KMS-11 (cell line): ENCODE results near the gene ZNF483.
"Not testable (repeated sequence)": the region's sequence is repeated elsewhere in the genome, so short reads cannot be mapped to it uniquely, and the experiment has no call there.

Experiments used
- H2AFZ ChIP-seq: fragments of 200-600 bp; sonication (generic); 2 replicates; pipeline ENCODE4 v1.6.1; 2016; ENCODE audit warnings: antibody characterized with exemption, mixed run types, low read depth
- H3K27ac ChIP-seq: fragments of 200-600 bp; sonication (generic); 2 replicates; pipeline ENCODE4 v1.6.1; 2016; ENCODE audit warnings: mild to moderate bottlenecking, mixed run types
- H3K27me3 ChIP-seq: fragments of 200-600 bp; sonication (generic); 2 replicates; pipeline ENCODE4 v1.6.1; 2017; ENCODE audit warnings: mild to moderate bottlenecking, low read depth, mixed run types, moderate library complexity; ENCODE audit not compliant: insufficient read depth
- H3K36me3 ChIP-seq: fragments of 200-600 bp; sonication (generic); 2 replicates; pipeline ENCODE4 v1.6.1; 2017; ENCODE audit warnings: mild to moderate bottlenecking, mixed run types; ENCODE audit not compliant: insufficient read depth
- H3K4me1 ChIP-seq: fragments of 200-600 bp; sonication (generic); 2 replicates; pipeline ENCODE4 v1.6.1; 2016; ENCODE audit warnings: mild to moderate bottlenecking, low read depth, mixed run types; ENCODE audit not compliant: poor library complexity, severe bottlenecking
- H3K4me2 ChIP-seq: fragments of 200-600 bp; sonication (generic); 2 replicates; pipeline ENCODE4 v1.7.0; 2016; ENCODE audit warnings: mild to moderate bottlenecking, mixed run types
- H3K4me3 ChIP-seq: fragments of 200-600 bp; sonication (generic); IDR thresholded peaks from 2 replicates; pipeline ENCODE4 v1.6.1; 2017; ENCODE audit warnings: low read depth, low read length, mixed read lengths; ENCODE audit not compliant: insufficient read depth
- H3K79me2 ChIP-seq: fragments of 200-600 bp; sonication (generic); 2 replicates; pipeline ENCODE4 v1.6.1; 2016; ENCODE audit warnings: low read depth, mixed run types; ENCODE audit not compliant: insufficient read depth
- H3K9ac ChIP-seq: fragments of 200-600 bp; sonication (generic); 2 replicates; pipeline ENCODE4 v1.6.1; 2016; ENCODE audit warnings: mild to moderate bottlenecking, mixed run types
- H4K20me1 ChIP-seq: fragments of 200-600 bp; sonication (generic); 2 replicates; pipeline ENCODE4 v1.6.1; 2016; ENCODE audit warnings: mild to moderate bottlenecking, mixed run types; ENCODE audit not compliant: insufficient read depth
- CTCF ChIP-seq: fragments of 200-600 bp; sonication (generic); conservative IDR thresholded peaks from 2 replicates; pipeline ENCODE4 v1.6.1; 2017; ENCODE audit warnings: low read depth, mild to moderate bottlenecking, antibody characterized with exemption, low read length, moderate library complexity, mixed read lengths

The ZNF483 gene

GRCh38 chr9:111482694-111483438, 42.1 kb upstream of the ZNF483 start:
- Histone ChIP-seq H3K4me3 (no peak overlapping the region), H3K4me2 (peak overlapping the region; percentile 78), H3K9ac (peak overlapping the region; percentile 97), H3K27ac (peak overlapping the region; percentile 98), H3K27me3 (no peaks in the 10 kb centered on the region), H2AFZ (no peak overlapping the region; the same call in 1 of the 2 replicates), H3K36me3 (no peaks in the 10 kb centered on the region), H3K79me2 (peaks cover 57% of the 10 kb centered on the region), H3K4me1 (peaks cover 34% of the 10 kb centered on the region), H4K20me1 (0 out of 2 replicates have a peak, but pooled peaks cover 4% of the 10 kb centered on the region)
- TF ChIP-seq CTCF: no peak

- Histone ChIP-seq H3K4me1 (peaks cover 31% of the 10 kb centered on the region), H3K4me3 (no peak overlapping the region), H3K27ac (peak overlapping the region; percentile 98), H3K79me2 (peaks cover 51% of the 10 kb centered on the region), H3K9ac (peak overlapping the region; percentile 97; the same call in 1 of the 2 replicates), H3K27me3 (no peaks in the 10 kb centered on the region), H4K20me1 (0 out of 2 replicates have a peak, but pooled peaks cover 4% of the 10 kb centered on the region), H3K4me2 (no peak overlapping the region), H3K36me3 (no peaks in the 10 kb centered on the region), H2AFZ (no peak overlapping the region)
- TF ChIP-seq CTCF: no peak
Observed at GRCh38 chr9:111483439-111483857, 41.5 kb upstream of the ZNF483 start.

- no peak for TF ChIP-seq CTCF
- Histone ChIP-seq H3K27me3 (no peaks in the 10 kb centered on the region), H3K79me2 (peaks cover 45% of the 10 kb centered on the region), H3K36me3 (no peaks in the 10 kb centered on the region), H3K4me3 (no peak within 1 kb of the TSS), H3K27ac (peak within 1 kb of the TSS; percentile 98), H3K4me1 (peaks cover 26% of the 10 kb centered on the region), H2AFZ (peak within 1 kb of the TSS; percentile 89), H3K9ac (peak within 1 kb of the TSS; percentile 97), H3K4me2 (peak within 1 kb of the TSS; percentile 65), H4K20me1 (0 out of 2 replicates have a peak, but pooled peaks cover 4% of the 10 kb centered on the region)
Observed at GRCh38 chr9:111483858-111484571, 41.0 kb upstream of the ZNF483 start, which contains the start of gene ECPAS. ECPAS (minus strand) TSS chr9:111484383; CDS start chr9:111472918, 11,465 bp downstream.

- Histone ChIP-seq H3K27me3 (no peaks in the 10 kb centered on the region), H3K36me3 (no peaks in the 10 kb centered on the region), H4K20me1 (0 out of 2 replicates have a peak, but pooled peaks cover 4% of the 10 kb centered on the region), H3K4me3 (no peak overlapping the region), H3K27ac (peak overlapping the region; percentile 98), H3K79me2 (peaks cover 40% of the 10 kb centered on the region), H2AFZ (peak overlapping the region; percentile 89), H3K9ac (peak overlapping the region; percentile 97), H3K4me1 (peaks cover 22% of the 10 kb centered on the region), H3K4me2 (peak overlapping the region; percentile 65)
- TF ChIP-seq CTCF: no peak
Observed at GRCh38 chr9:111484572-111484894, 40.4 kb upstream of the ZNF483 start.

GRCh38 chr9:111497196-111497595, 27.8 kb upstream of the ZNF483 start:
- H3K4me3 ChIP-seq, H3K27ac ChIP-seq, H2AFZ ChIP-seq, H3K4me1 ChIP-seq, H3K36me3 ChIP-seq, H3K79me2 ChIP-seq, H3K27me3 ChIP-seq, H4K20me1 ChIP-seq, H3K9ac ChIP-seq, H3K4me2 ChIP-seq: not testable (repeated sequence)
